Activated naive CD4-positive, alpha-beta T cell treated with anti-CD3 and anti-CD28 coated beads, Interleukin-2, amount 10 ng/mL, durations not matched to agents 7 days and 5 days (primary cell): ENCODE data around the gene RFC4.
"Not testable (repeated sequence)": the region's sequence is repeated elsewhere in the genome, so short reads cannot be mapped to it uniquely, and the experiment has no call there.

ENCODE experiments used
- CTCF ChIA-PET: fragments of 350-600 bp; sonication (Branson Sonifier 250); formaldehyde crosslinking; loops from one replicate; lab custom pipeline; 2021; ENCODE audit warnings: antibody characterized with exemption; lab: Charles Lee
- DNase-seq: peaks from one replicate; pipeline ENCODE4 v3.0.0-alpha.2; 2020
- H3K27ac Mint-ChIP-seq: one replicate; pipeline ENCODE4 v1.8.0; 2021; ENCODE audit warnings: mild to moderate bottlenecking, moderate library complexity, mixed read lengths
- H3K27me3 Mint-ChIP-seq: one replicate; pipeline ENCODE4 v1.8.0; 2021; ENCODE audit warnings: mild to moderate bottlenecking, mixed read lengths
- H3K36me3 Mint-ChIP-seq: one replicate; pipeline ENCODE4 v1.8.0; 2021; ENCODE audit warnings: mixed read lengths
- H3K4me1 Mint-ChIP-seq: one replicate; pipeline ENCODE4 v1.8.0; 2021; ENCODE audit warnings: mixed read lengths
- H3K4me3 Mint-ChIP-seq: one replicate; pipeline ENCODE4 v1.8.0; 2021; ENCODE audit warnings: mild to moderate bottlenecking, moderate library complexity, mixed read lengths
- H3K9me3 Mint-ChIP-seq: one replicate; pipeline ENCODE4 v1.8.0; 2021; ENCODE audit warnings: mixed read lengths

Gene RFC4, protein sequence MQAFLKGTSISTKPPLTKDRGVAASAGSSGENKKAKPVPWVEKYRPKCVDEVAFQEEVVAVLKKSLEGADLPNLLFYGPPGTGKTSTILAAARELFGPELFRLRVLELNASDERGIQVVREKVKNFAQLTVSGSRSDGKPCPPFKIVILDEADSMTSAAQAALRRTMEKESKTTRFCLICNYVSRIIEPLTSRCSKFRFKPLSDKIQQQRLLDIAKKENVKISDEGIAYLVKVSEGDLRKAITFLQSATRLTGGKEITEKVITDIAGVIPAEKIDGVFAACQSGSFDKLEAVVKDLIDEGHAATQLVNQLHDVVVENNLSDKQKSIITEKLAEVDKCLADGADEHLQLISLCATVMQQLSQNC

DNA sequence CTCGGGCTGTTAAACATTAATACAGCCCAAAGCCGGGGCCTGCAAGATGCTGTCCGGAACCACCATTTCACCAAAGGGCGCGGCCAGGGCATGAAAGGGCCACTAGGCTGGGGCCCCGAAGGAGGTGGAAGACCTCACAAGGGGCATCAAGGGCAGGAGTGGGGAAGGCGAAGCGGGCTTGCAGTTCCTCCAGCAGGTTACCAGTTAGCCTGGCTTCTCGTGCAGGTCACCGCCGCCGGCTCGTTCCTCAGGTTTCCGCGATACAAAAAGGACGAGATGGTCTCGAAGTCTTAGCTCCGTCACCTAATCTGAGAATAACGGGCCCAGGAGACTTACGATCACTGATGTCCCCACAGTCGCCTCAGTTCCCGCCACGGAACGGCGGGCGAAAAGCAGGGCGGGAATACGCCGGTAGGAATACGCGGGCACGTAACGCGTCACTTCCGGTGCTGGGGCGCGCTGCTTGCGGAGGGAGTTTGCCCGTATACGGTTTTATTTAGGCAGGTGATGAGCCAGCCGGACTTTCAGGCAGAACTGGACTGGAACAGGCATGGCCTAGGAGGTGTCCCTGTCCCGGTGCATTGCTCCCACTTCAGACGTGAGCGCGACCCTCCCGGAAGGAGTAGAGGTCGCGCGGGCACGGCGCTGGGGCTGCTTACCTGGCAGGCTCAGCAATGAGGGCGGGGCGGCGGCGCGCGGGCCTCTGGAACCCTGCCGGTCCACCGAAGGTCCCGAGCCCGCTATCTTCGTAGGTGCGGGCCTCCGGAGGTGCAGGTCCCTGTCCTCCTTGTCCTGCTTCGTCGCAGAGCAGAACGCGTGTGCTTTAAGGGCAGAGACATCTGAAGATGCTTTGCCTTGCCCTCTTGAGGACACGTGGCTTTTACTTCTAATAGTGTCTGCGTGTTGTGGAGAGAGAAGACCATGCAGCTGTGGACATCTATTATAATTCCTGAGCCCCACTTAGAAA lies at the start of gene RFC4:
TSS of gene RFC4 (minus strand) at position 394 of the 967 bp plus-strand sequence. CDS start 1,769 bp downstream, outside the sequence.
- Mint-ChIP-seq H3K9me3 (no peaks in the 10 kb centered on the region), H3K4me1 (peaks cover 44% of the 10 kb centered on the region), H3K27me3 (no peaks in the 10 kb centered on the region), H3K27ac (peak within 1 kb of the TSS; percentile 93), H3K4me3 (peak within 1 kb of the TSS; percentile 94), H3K36me3 (peaks cover 20% of the 10 kb centered on the region)
- DNase-seq, result peak; percentile 91
- CTCF ChIA-PET, result interaction anchor here (1.2 to 1.5 kb wide), 3 partner anchors 9 to 191 kb away, joined by 3 to 5 read pairs (median 4); no protein-coding TSS in a partner anchor

DNA sequence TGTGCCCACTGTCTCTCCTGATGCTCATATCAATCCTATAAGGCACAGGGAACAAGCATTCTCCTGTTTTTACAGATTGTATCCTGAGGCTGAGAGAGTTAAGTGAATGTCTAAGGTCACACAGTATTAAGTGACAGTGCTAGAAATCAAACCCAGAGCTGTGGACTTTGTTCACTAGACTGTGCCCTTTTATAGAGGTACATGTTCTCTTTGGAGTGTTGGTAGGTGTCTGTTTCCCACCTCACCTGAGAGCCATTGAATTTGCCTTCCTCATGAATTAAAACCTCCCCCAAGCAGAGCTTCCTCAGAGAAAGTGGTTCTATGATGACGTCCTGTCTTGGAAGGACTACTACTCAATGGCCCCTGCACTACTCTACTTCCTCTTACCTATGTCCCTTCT lies 48.7 kb upstream of the RFC4 start:
- peaks cover 4% of the 10 kb centered on the region for H3K27me3 Mint-ChIP-seq
- DNase-seq, result no peak
- peaks cover 6% of the 10 kb centered on the region for H3K9me3 Mint-ChIP-seq
- CTCF ChIA-PET, result interaction anchor here (0.6 to 2.0 kb wide), 2 partner anchors 258 to 310 kb away, joined by 3 to 6 read pairs; no protein-coding TSS in a partner anchor
- H3K4me1 Mint-ChIP-seq, result peaks cover 10% of the 10 kb centered on the region
- no peak overlapping the region for H3K27ac Mint-ChIP-seq
- H3K4me3 Mint-ChIP-seq, result no peak overlapping the region
- H3K36me3 Mint-ChIP-seq, result peaks cover 5% of the 10 kb centered on the region

DNA sequence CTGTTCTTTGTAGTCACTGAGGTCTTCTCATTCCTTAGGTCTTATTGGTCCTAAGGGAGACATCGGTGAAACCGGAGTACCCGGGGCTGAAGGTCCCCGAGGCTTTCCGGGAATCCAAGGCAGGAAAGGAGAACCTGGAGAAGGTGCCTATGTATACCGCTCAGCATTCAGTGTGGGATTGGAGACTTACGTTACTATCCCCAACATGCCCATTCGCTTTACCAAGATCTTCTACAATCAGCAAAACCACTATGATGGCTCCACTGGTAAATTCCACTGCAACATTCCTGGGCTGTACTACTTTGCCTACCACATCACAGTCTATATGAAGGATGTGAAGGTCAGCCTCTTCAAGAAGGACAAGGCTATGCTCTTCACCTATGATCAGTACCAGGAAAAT lies 47.9 kb upstream of the RFC4 start:
- H3K9me3 Mint-ChIP-seq, result peaks cover 1% of the 10 kb centered on the region
- CTCF ChIA-PET, result interaction anchor here (1.3 to 2.0 kb wide), 2 partner anchors 259 to 285 kb away, joined by 6 to 7 read pairs; partner anchors contain the start of gene RPL39L
- no peak overlapping the region for H3K4me3 Mint-ChIP-seq
- H3K4me1 Mint-ChIP-seq, result peaks cover 17% of the 10 kb centered on the region
- no peak for DNase-seq
- H3K36me3 Mint-ChIP-seq, result peaks cover 1% of the 10 kb centered on the region
- H3K27ac Mint-ChIP-seq, result no peak overlapping the region
- H3K27me3 Mint-ChIP-seq, result peaks cover 4% of the 10 kb centered on the region

DNA sequence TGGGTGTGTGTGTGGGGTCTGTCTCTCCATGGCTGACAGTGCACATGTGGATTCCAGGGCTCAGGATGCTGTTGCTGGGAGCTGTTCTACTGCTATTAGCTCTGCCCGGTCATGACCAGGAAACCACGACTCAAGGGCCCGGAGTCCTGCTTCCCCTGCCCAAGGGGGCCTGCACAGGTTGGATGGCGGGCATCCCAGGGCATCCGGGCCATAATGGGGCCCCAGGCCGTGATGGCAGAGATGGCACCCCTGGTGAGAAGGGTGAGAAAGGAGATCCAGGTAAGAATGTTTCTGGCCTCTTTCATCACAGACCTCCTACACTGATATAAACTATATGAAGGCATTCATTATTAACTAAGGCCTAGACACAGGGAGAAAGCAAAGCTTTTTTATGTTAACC lies 46.7 kb upstream of the RFC4 start:
- CTCF ChIA-PET, result interaction anchor here (1.3 to 1.7 kb wide), 2 partner anchors 287 to 298 kb away, joined by 7 read pairs; partner anchors contain the start of gene RPL39L
- H3K4me1 Mint-ChIP-seq, result peaks cover 17% of the 10 kb centered on the region
- no peak overlapping the region for H3K27ac Mint-ChIP-seq
- no peaks in the 10 kb centered on the region for H3K9me3 Mint-ChIP-seq
- DNase-seq, result no peak
- H3K4me3 Mint-ChIP-seq, result no peak overlapping the region
- peaks cover 9% of the 10 kb centered on the region for H3K27me3 Mint-ChIP-seq
- no peaks in the 10 kb centered on the region for H3K36me3 Mint-ChIP-seq

DNA sequence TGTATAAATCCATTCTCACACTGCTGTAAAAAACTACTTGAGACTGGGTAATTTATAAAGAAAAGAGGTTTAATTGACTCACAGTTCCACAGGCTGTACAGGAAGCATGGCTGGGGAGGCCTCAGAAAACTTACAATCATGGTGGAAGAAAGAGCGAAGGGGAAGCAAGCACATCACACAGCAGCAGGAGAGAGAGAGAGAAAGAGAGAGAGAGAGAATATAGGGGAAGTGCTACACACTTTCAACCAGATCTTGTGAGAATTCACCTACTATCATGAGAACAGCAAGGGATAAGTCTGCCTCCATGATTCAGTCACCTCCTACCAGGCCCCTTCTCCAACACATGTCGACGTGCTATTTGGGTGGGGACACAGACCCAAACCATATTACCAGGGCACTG lies 45.6 kb upstream of the RFC4 start:
- H3K4me3 Mint-ChIP-seq, H3K36me3 Mint-ChIP-seq, DNase-seq, H3K27ac Mint-ChIP-seq, H3K9me3 Mint-ChIP-seq: not testable (repeated sequence)
- peaks cover 14% of the 10 kb centered on the region for H3K4me1 Mint-ChIP-seq
- CTCF ChIA-PET, result interaction anchor here (0.7 to 1.7 kb wide), 5 partner anchors 79 to 362 kb away, joined by 3 to 7 read pairs (median 3); no protein-coding TSS in a partner anchor
- H3K27me3 Mint-ChIP-seq, result peaks cover 11% of the 10 kb centered on the region

DNA sequence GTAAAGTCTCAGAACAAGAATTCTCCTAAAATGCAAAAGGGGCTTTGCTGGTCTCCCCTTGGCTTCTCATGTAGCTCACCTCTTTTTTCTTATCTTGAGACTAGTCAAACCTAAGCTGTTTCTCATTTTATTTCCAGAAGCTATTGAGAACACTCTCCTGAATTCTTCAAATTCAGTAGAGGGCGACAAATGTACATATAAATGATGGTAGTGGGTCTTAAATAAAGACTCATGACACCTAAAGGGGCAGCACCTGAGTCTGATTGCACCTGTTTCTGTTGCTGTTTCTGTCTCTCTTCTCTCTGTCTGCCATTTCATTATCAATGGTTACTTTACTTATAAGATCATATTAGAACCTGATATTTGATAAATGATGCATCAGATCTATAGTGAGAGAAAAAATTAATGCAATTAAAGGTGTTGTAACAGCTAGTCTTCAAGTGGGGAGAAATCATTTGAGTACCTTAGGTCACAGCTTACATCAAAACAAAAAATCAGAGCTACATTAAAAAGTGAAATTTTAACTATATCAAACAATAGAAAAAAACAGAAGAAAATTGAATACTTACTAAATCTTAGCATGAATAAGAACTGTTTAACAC lies 43.2 kb upstream of the RFC4 start:
- H3K9me3 Mint-ChIP-seq, result no peaks in the 10 kb centered on the region
- H3K4me1 Mint-ChIP-seq, result peaks cover 14% of the 10 kb centered on the region
- no peak overlapping the region for H3K4me3 Mint-ChIP-seq
- no peak for DNase-seq
- CTCF ChIA-PET, result interaction anchor here (0.6 to 7.9 kb wide), 53 partner anchors 11 to 830 kb away, joined by 3 to 106 read pairs (median 5); partner anchors contain the start of genes RPL39L and ST6GAL1
- H3K27ac Mint-ChIP-seq, result no peak overlapping the region
- no peaks in the 10 kb centered on the region for H3K36me3 Mint-ChIP-seq
- H3K27me3 Mint-ChIP-seq, result peaks cover 20% of the 10 kb centered on the region

DNA sequence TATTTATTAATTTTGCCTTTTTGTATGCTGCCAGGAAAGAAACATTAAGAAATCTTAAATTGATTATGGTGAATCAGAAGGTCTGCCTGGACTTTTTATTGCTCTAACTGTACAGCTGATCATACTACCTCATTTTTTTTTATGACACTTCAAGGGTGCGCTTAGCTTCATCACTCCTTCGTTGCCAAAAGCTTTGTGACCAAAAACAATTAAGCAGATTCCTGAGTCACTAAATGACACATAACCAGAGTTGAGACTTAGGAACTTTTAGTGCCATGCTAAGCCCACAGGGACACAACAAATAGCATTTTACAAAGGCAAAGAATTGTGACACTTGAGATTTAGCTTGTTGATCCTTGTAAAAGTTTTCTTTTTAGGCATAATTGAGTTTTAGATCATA lies 41.2 kb upstream of the RFC4 start:
- peaks cover 14% of the 10 kb centered on the region for H3K4me1 Mint-ChIP-seq
- H3K4me3 Mint-ChIP-seq, result no peak overlapping the region
- H3K9me3 Mint-ChIP-seq, result no peaks in the 10 kb centered on the region
- DNase-seq, result no peak
- H3K27me3 Mint-ChIP-seq, result peaks cover 36% of the 10 kb centered on the region
- no peaks in the 10 kb centered on the region for H3K36me3 Mint-ChIP-seq
- CTCF ChIA-PET, result interaction anchor here (1.1 to 7.9 kb wide), 4 partner anchors 83 to 318 kb away, joined by 4 to 106 read pairs (median 52); partner anchors contain the start of gene ST6GAL1
- H3K27ac Mint-ChIP-seq, result no peak overlapping the region

DNA sequence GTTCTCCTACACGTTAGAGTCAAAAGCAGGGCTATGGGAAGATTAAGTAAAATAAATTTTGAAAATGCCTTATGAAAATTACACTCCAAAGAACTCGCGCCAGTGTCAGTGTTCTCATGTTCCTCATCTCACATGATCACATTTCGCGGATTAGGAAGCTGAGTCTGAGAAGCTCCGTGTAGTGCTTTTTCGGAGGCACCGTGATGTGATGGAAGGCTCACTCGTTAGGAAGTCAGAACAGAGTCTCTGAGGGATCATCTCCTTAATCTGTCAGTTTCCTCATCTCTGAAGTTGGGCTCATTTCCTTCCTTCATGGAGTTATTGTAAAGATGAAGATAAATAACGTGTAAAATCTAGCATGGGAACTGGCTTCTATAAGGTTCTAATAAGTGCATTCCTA lies 39.5 kb upstream of the RFC4 start:
- H3K27ac Mint-ChIP-seq, result no peak overlapping the region
- no peaks in the 10 kb centered on the region for H3K36me3 Mint-ChIP-seq
- CTCF ChIA-PET, result interaction anchor here (7.9 kb wide), 1 partner anchor 320 kb away, joined by 106 read pairs; no protein-coding TSS in a partner anchor
- DNase-seq, result no peak
- H3K9me3 Mint-ChIP-seq, result no peaks in the 10 kb centered on the region
- H3K27me3 Mint-ChIP-seq, result peaks cover 37% of the 10 kb centered on the region
- H3K4me3 Mint-ChIP-seq, result no peak overlapping the region
- peaks cover 8% of the 10 kb centered on the region for H3K4me1 Mint-ChIP-seq

DNA sequence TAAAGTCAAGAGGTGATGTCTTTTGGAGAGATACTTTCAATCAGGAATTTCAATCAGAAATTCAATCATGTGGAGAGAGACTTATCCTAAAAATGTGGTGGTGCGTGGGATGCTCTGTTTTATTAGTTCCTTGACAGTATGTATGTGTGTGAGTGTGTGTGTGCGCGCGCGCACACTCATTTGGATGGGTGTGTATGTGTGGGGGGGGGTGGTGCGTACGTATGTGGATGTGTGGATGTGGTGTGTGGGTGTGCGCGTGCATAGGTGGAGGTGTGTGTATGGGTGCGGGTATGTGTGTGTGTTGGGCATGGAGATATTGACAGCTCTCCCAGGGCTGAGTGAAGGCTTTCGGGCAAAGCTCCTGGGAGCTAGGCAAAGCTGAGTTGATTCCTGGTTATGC lies 38.6 kb upstream of the RFC4 start:
- Mint-ChIP-seq H3K36me3 (no peaks in the 10 kb centered on the region), H3K4me1 (peaks cover 7% of the 10 kb centered on the region), H3K4me3 (no peak overlapping the region), H3K27ac (no peak overlapping the region), H3K27me3 (peaks cover 37% of the 10 kb centered on the region), H3K9me3 (no peaks in the 10 kb centered on the region)
- CTCF ChIA-PET, result interaction anchor here (0.8 to 7.9 kb wide), 2 partner anchors 306 to 321 kb away, joined by 4 to 106 read pairs; no protein-coding TSS in a partner anchor
- DNase-seq, result no peak

DNA sequence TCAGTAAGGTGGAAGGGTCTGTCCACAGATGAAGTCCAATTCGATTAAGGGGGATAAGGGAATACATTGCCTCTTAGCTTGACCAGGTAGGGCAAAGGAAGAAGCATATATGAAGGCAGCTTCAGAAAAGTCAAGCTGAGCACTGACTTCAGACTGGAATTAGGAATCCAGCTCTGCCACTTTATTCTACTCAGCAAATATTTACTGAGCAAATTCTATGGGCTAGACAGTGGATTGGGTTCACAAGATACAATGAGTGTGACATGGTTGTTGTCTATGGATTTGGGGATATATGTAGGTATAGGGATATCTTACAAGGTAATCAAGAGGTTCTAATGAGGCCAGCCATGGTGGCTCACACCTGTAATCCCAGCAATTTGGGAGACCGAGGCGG lies 36.8 kb upstream of the RFC4 start:
- Mint-ChIP-seq H3K27me3 (peaks cover 33% of the 10 kb centered on the region), H3K27ac (no peak overlapping the region), H3K4me1 (no peaks in the 10 kb centered on the region), H3K36me3 (no peaks in the 10 kb centered on the region), H3K4me3 (no peak overlapping the region), H3K9me3 (no peaks in the 10 kb centered on the region)
- DNase-seq, result no peak
- CTCF ChIA-PET, result interaction anchor here (7.9 kb wide), 1 partner anchor 323 kb away, joined by 106 read pairs; no protein-coding TSS in a partner anchor

DNA sequence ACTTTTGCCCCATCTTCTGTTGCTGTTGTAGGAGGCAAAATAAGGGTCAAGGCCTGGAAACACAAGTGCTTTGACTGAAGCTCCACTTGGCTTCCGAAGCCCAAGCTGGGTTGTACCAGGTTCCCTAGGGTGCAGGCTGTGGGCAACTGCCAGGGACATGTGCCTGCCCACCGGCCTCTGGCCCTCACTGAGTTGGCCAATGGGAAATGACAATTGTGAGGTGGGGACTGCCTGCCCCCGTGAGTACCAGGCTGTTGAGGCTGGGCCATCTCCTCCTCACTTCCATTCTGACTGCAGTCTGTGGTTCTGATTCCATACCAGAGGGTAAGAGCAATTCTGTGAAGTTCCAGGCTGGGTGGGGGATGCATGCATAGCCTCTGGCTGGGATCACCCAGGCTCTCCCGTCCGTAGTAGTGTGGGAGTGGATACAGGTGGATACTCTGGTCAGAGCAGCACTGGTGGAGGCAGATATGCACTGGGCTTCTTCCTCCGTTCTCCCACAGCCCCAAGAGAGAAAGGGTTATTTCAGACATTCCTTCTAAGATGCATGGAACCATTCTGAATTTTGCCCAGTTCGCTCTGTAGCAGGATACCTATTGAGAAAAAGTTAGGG lies 36.2 kb upstream of the RFC4 start, which contains the start of gene ADIPOQ:
TSS of gene ADIPOQ (plus strand) at position 285 of the 613 bp plus-strand sequence. CDS start 10,349 bp downstream, outside the sequence.
- H3K27me3 Mint-ChIP-seq, result peaks cover 33% of the 10 kb centered on the region
- CTCF ChIA-PET, result interaction anchor here (1.2 kb wide), 1 partner anchor 271 kb away, joined by 4 read pairs; no protein-coding TSS in a partner anchor
- H3K4me1 Mint-ChIP-seq, result no peaks in the 10 kb centered on the region
- no peak within 1 kb of the TSS for H3K4me3 Mint-ChIP-seq
- H3K9me3 Mint-ChIP-seq, result no peaks in the 10 kb centered on the region
- no peak for DNase-seq
- H3K36me3 Mint-ChIP-seq, result no peaks in the 10 kb centered on the region
- no peak within 1 kb of the TSS for H3K27ac Mint-ChIP-seq

DNA sequence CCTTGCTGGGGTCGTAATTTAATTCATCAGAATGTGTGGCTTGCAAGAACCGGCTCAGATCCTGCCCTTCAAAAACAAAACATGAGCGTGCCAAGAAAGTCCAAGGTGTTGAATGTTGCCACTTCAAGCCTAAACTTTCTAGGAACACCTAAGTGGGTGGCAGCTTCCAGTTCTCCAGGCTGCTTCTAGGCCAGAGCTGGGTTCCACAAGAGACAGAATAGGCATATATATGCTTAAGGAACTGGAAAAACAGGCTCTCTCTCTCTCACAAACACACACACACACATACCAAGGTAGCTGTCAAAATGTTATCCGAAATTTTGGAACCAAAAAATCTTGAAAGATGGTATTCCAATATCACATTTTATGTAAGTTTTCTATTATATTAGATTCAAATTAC lies 35.3 kb upstream of the RFC4 start:
- Mint-ChIP-seq H3K36me3 (no peaks in the 10 kb centered on the region), H3K27ac (no peak overlapping the region), H3K27me3 (peaks cover 36% of the 10 kb centered on the region), H3K4me1 (no peaks in the 10 kb centered on the region), H3K9me3 (no peaks in the 10 kb centered on the region), H3K4me3 (no peak overlapping the region)
- DNase-seq, result no peak
- CTCF ChIA-PET, result interaction anchor here (1.2 kb wide), 1 partner anchor 272 kb away, joined by 4 read pairs; no protein-coding TSS in a partner anchor
